ENCODE results near the gene SUSD6. TPM values are rescaled to one million over a fixed set of nuclear protein-coding genes. Genes with fewer than 3 reads are reported as not detected.

SUSD6 gene
- total RNA-seq, 1 experiment from 2014 or later: 3.7 TPM

GRCh38 chr14:69615121-69615495 lies 3.7 kb downstream of the SUSD6 start:
- Histone ChIP-seq H4K20me1 (ENCODE audit: control insufficient read depth, insufficient read depth, insufficient read length) (no peaks in the 10 kb centered on the region), H3K9me3 (ENCODE audit: control insufficient read depth, low read depth, low read length) (no peaks in the 10 kb centered on the region), H3K18ac (ENCODE audit: insufficient read length, low read depth, low read length) (no peak overlapping the region), H3K23ac (ENCODE audit: insufficient read length, low read depth, low read length) (no peak overlapping the region), H2AFZ (ENCODE audit: low read length) (no peak overlapping the region), H3T11ph (ENCODE audit: low read length) (no peak overlapping the region), H2BK15ac (ENCODE audit: low read depth, low read length) (no peak overlapping the region), H3K56ac (ENCODE audit: insufficient read length, low read depth, low read length) (no peak overlapping the region), H3K27me3 (ENCODE audit: insufficient read depth, low read length) (no peaks in the 10 kb centered on the region; the same call in 1 of the 2 replicates), H3K4me2 (ENCODE audit: insufficient read depth, insufficient read length, low read length) (no peak overlapping the region), H3K27ac (ENCODE audit: insufficient read length, low read depth, low read length) (no peak overlapping the region), H4K5ac (ENCODE audit: insufficient read length, low read depth, low read length) (no peak overlapping the region), H3K79me2 (ENCODE audit: insufficient read depth, low read length) (0 out of 2 replicates have a peak, but pooled peaks cover 2% of the 10 kb centered on the region), H3K79me1 (ENCODE audit: insufficient read depth, low read depth, low read length, poor library complexity, severe bottlenecking) (no peaks in the 10 kb centered on the region), H2BK12ac (ENCODE audit: insufficient read length, low read depth, low read length) (no peak overlapping the region), H3K9ac (ENCODE audit: extremely low read depth, insufficient read length, low read length) (no peak overlapping the region), H4K91ac (ENCODE audit: insufficient read length, low read depth, low read length) (no peak overlapping the region), H3K4ac (ENCODE audit: low read depth, low read length) (no peak overlapping the region), H2BK5ac (ENCODE audit: insufficient read length, low read length) (no peak overlapping the region), H4K8ac (replicated peaks; ENCODE audit: insufficient read length, low read depth, low read length) (no peak overlapping the region), H2BK20ac (ENCODE audit: low read depth, low read length, poor library complexity, severe bottlenecking) (no peak overlapping the region), H3K4me1 (ENCODE audit: insufficient read depth, low read length) (no peaks in the 10 kb centered on the region), H3K23me2 (ENCODE audit: insufficient read length, low read depth, low read length, poor library complexity, severe bottlenecking) (peaks cover 11% of the 10 kb centered on the region), H2AK5ac (ENCODE audit: insufficient read length, low read length) (no peak overlapping the region), H3K14ac (ENCODE audit: insufficient read depth, low read length) (no peak overlapping the region), H2BK120ac (ENCODE audit: low read depth, low read length, poor library complexity, severe bottlenecking) (no peak overlapping the region)
- no peak for TF ChIP-seq CTCF (conservative IDR thresholded peaks at IDR 0.05)
- no CpG with 5 or more reads among the region's 5 CpGs for WGBS (ENCODE audit: extremely low coverage, insufficient read length, low lambda C conversion rate)
- Mint-ChIP-seq H3K4me3 (no peak overlapping the region), H3K36me3 (ENCODE audit: insufficient read depth in 1 of 3, low read depth in 3 of 3) (no peaks in the 10 kb centered on the region; a peak in 1 of 7 replicates), H3K4me1 (peaks cover 25 to 43% of the 10 kb centered on the region in 2 experiments), H3K27me3 (ENCODE audit: low read depth) (peaks cover 12% of the 10 kb centered on the region), H3K27ac (no peak overlapping the region; a peak in 1 of 7 replicates), H3K9me3 (no peaks in the 10 kb centered on the region)
- DNase-seq: no peak
